Activated B cell treated with CpG ODN at 0.5 μM for 24 hours (primary cell): Measurements from ENCODE around the gene SRSF5. TPM values are rescaled to one million over a fixed set of nuclear protein-coding genes. Genes with fewer than 3 reads are reported as not detected.

Source experiments
- ATAC-seq: fragments of 200-7000 bp; cut with Tn5 transposase; one replicate; pipeline ENCODE4 v1.10.0; 2021; ENCODE audit warnings: low read depth, mild to moderate bottlenecking, moderate library complexity
- CTCF ChIA-PET: fragments of 350-600 bp; sonication (Branson Sonifier 250); formaldehyde crosslinking; loops from one replicate; lab custom pipeline; 2021; ENCODE audit warnings: antibody characterized with exemption; lab: Charles Lee
- POLR2A ChIA-PET: fragments of 350-600 bp; sonication (Branson Sonifier 250); formaldehyde crosslinking; loops from one replicate; lab custom pipeline; 2021; ENCODE audit warnings: antibody characterized with exemption; lab: Charles Lee
- DNase-seq: peaks from one replicate; pipeline ENCODE4 v3.0.0; 2022
- H3K27ac Mint-ChIP-seq: one replicate; pipeline ENCODE4 v1.8.0; 2020; ENCODE audit warnings: mixed read lengths
- H3K27me3 Mint-ChIP-seq: one replicate; pipeline ENCODE4 v1.8.0; 2021; ENCODE audit warnings: mixed read lengths
- H3K36me3 Mint-ChIP-seq: one replicate; pipeline ENCODE4 v1.8.0; 2021; ENCODE audit warnings: low read depth, mixed read lengths
- H3K4me1 Mint-ChIP-seq: one replicate; pipeline ENCODE4 v1.8.0; 2021; ENCODE audit warnings: mixed read lengths
- H3K4me3 Mint-ChIP-seq: one replicate; pipeline ENCODE4 v1.8.0; 2020; ENCODE audit warnings: mild to moderate bottlenecking, mixed read lengths
- H3K9me3 Mint-ChIP-seq: one replicate; pipeline ENCODE4 v1.8.0; 2020; ENCODE audit warnings: mixed read lengths
- intact Hi-C: fragments of 100-400 bp; cut with micrococcal nuclease; formaldehyde crosslinking; loops from one replicate; pipeline ENCODE4 v1.15.1; 2024
- total RNA-seq: library from RNA; stranded (reverse); gene quantifications from 2 replicates; pipeline ENCODE4 v1.2.3, GENCODE V29; 2022
- TF ChIP-seq, protein P1 (sequence below): fragments of 200-600 bp; IDR thresholded peaks from one replicate; pipeline ENCODE4 v1.8.0; 2022; ENCODE audit warnings: antibody characterized with exemption, mild to moderate bottlenecking

Gene SRSF5
- total RNA-seq, 1 donor from 2014 or later, result 422 TPM

DNA sequence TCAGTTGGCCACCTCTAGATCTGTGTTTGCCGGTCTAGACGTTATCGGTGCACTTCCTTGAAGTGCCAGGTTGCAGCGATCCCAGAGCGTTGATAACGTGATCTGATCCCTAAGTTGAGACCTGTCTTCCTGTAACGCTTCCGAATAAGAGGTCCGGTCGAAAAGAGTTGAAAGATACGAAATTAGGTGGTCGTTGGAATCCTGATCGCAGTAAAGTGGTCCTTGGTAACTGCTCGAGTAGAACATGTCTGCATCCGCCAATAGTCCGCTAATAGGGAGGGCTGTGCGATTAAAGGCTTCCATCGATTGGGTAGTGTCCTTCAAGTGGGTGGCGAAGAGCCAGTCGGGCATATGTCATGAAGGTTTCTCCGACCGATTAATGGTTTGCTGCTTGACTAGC lies 2.7 kb downstream of the SRSF5 start:
- CTCF ChIA-PET, result no interaction called here
- Mint-ChIP-seq H3K9me3 (no peaks in the 10 kb centered on the region), H3K4me1 (peaks cover 60% of the 10 kb centered on the region), H3K27ac (no peak overlapping the region), H3K27me3 (no peaks in the 10 kb centered on the region), H3K4me3 (peak overlapping the region; percentile 12), H3K36me3 (peaks cover 76% of the 10 kb centered on the region)
- TF ChIP-seq, protein P1, sequence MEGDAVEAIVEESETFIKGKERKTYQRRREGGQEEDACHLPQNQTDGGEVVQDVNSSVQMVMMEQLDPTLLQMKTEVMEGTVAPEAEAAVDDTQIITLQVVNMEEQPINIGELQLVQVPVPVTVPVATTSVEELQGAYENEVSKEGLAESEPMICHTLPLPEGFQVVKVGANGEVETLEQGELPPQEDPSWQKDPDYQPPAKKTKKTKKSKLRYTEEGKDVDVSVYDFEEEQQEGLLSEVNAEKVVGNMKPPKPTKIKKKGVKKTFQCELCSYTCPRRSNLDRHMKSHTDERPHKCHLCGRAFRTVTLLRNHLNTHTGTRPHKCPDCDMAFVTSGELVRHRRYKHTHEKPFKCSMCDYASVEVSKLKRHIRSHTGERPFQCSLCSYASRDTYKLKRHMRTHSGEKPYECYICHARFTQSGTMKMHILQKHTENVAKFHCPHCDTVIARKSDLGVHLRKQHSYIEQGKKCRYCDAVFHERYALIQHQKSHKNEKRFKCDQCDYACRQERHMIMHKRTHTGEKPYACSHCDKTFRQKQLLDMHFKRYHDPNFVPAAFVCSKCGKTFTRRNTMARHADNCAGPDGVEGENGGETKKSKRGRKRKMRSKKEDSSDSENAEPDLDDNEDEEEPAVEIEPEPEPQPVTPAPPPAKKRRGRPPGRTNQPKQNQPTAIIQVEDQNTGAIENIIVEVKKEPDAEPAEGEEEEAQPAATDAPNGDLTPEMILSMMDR, result no peak
- intact Hi-C loops, result no loop called here
- POLR2A ChIA-PET, result no interaction called here
- no peak for ATAC-seq
- DNase-seq, result no peak

DNA sequence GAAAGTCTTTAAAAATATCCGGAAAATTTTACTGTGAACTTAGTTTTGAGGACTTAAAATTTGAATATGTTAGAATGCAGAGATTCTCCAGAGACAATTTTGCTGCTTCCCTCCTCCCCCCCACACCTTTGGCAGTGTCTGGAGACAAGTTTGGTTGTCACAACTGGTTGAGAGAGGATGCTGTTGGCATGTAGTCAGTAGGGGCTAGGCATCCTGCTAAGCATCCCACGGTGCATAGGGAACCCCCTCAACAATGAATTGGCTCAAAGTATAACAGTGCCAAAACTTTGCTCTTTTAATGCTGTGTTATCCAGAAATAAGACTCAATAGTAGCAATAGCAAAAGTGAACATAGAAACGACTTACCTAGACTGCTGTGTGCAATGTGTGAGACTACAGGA lies 3.6 kb downstream of the SRSF5 start:
- peaks cover 62% of the 10 kb centered on the region for H3K4me1 Mint-ChIP-seq
- no peak for ATAC-seq
- H3K27me3 Mint-ChIP-seq, result no peaks in the 10 kb centered on the region
- peaks cover 85% of the 10 kb centered on the region for H3K36me3 Mint-ChIP-seq
- intact Hi-C loops, result no loop called here
- no peak overlapping the region for H3K27ac Mint-ChIP-seq
- no peak for DNase-seq
- no peaks in the 10 kb centered on the region for H3K9me3 Mint-ChIP-seq
- H3K4me3 Mint-ChIP-seq, result no peak overlapping the region
- POLR2A ChIA-PET, result no interaction called here
- CTCF ChIA-PET, result no interaction called here
- TF ChIP-seq, protein P1, result no peak

DNA sequence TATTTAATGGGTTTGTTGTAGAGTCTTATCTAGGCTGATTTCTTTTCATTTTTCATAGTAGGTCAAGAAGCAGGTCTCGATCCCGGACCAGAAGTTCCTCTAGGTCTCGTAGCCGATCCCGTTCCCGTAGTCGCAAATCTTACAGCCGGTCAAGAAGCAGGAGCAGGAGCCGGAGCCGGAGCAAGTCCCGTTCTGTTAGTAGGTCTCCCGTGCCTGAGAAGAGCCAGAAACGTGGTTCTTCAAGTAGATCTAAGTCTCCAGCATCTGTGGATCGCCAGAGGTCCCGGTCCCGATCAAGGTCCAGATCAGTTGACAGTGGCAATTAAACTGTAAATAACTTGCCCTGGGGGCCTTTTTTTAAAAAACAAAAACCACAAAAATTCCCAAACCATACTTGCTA lies 4.2 kb downstream of the SRSF5 start:
- CTCF ChIA-PET, result no interaction called here

DNA sequence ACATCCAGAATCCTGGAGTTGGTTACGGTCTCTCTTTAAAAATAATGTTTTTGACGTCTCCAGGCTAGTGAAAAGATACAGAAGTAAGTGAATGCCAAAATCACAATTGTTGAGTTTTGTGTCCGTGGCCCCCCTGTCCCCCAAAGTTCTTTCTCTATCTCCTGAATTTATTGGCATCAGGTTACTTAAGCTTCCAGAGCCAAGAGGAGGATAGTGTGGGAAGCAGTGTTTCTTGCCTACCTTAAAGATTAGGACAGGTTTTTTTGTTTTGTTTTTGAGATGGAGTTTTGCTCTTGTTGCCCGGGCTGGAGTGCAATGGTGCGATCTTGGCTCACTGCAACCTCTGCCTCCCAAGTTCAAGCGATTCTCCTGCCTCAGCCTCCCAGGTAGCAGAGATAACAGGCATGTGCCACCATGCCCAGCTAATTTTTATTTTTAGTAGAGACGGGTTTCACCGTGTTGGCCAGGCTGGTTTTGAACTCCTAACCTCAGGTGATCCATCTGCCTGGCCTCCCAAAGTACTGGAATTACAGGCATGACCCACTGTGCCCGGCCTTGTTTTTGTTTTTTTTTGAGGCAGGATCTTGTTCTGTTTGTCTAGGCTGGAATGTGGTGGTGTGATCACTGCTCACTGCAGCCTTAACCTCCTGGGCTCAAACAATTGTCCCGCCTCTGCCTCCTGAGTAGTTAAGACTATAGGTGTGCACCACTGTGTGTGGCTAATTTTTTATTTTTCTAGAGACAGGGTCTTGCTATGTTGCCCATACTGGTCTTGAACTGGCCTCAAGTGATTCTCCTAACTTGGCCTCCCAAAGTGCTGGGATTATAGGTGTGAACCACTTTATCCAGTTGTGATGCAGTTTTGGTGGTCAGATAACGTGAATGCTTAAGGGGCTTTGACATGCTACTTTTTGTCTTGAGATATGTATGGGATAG lies 5.4 kb downstream of the SRSF5 start:
- DNase-seq, result no peak
- Mint-ChIP-seq H3K36me3 (peaks cover 95% of the 10 kb centered on the region), H3K9me3 (no peaks in the 10 kb centered on the region), H3K4me3 (no peak overlapping the region), H3K27me3 (no peaks in the 10 kb centered on the region), H3K4me1 (peaks cover 63% of the 10 kb centered on the region), H3K27ac (peak overlapping the region; percentile 50)
- TF ChIP-seq, protein P1, result no peak
- intact Hi-C loops, result no loop called here
- ChIA-PET POLR2A (interaction anchor here (0.9 kb wide), 1 partner anchor 1955 kb away, joined by 6 read pairs; no protein-coding TSS in a partner anchor), CTCF (no interaction called here)
- ATAC-seq, result no peak

More for the DNA sequence above, 4.2 kb downstream of the SRSF5 start:
- TF ChIP-seq, protein P1, result no peak
- Mint-ChIP-seq H3K36me3 (peaks cover 91% of the 10 kb centered on the region), H3K4me3 (no peak overlapping the region), H3K9me3 (no peaks in the 10 kb centered on the region), H3K4me1 (peaks cover 62% of the 10 kb centered on the region), H3K27me3 (no peaks in the 10 kb centered on the region), H3K27ac (peak overlapping the region; percentile 30)
- no peak for ATAC-seq
- intact Hi-C loops, result no loop called here
- POLR2A ChIA-PET, result no interaction called here
- no peak for DNase-seq

DNA sequence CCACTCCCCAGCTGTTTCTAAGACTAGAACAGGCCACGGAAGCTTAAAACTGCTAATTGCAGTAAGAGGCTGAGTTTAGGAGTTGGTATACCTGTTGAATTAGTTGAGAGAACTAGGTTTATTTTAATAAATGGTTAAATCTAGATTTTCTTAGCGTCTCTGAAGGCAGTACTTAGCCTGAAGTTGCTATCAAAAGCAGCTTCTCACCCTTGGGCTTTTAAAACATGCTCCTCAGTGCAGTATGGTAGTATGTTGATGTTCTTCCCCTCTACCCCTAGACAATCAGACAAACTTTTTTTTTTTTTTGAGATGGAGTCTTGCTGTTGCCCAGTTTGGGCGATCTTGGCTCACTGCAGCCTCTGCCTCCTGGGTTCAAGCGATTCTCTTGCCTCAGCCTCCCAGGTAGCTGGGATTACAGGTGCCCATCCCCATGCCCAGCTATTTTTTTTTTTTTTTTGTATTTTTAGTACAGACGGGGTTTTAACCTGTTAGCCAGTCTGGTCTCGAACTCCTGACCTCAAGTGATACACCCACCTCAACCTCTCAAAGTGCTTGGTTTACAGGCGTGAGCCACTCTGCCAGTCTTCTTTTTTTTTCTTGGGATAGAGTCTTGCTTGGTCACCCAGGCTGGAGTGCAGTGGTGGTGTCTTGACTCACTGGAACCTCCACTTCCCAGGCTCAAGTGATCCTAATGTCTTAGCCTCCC lies 6.8 kb downstream of the SRSF5 start:
- ChIA-PET POLR2A (interaction anchor here (0.6 to 0.9 kb wide), 3 partner anchors 685 to 1992 kb away, joined by 3 to 6 read pairs (median 3); no protein-coding TSS in a partner anchor), CTCF (no interaction called here)
- ATAC-seq (no peak), DNase-seq (no peak)
- intact Hi-C loops, result no loop called here
- Mint-ChIP-seq H3K27me3 (no peaks in the 10 kb centered on the region), H3K4me3 (no peak overlapping the region), H3K9me3 (no peaks in the 10 kb centered on the region), H3K27ac (no peak overlapping the region), H3K36me3 (peaks cover 94% of the 10 kb centered on the region), H3K4me1 (peaks cover 50% of the 10 kb centered on the region)
- TF ChIP-seq, protein P1, result no peak
